MM.1S (cell line): ENCODE measurements around the gene TGM3.

Experiments used
- DNase-seq: peaks from one replicate; pipeline ENCODE4 v3.0.0-alpha.2; 2015
- H2AFZ ChIP-seq: fragments of 300-600 bp; sonication (generic); 2 replicates; pipeline ENCODE4 v1.6.0; 2016; ENCODE audit warnings: antibody characterized with exemption, low read length
- H3F3A ChIP-seq: fragments of 300-600 bp; sonication (generic); 2 replicates; pipeline ENCODE4 v1.6.1; 2016; ENCODE audit warnings: mild to moderate bottlenecking, antibody characterized with exemption, low read length, moderate library complexity, mixed read lengths; ENCODE audit not compliant: insufficient read depth
- H3K27ac ChIP-seq: fragments of 300-600 bp; sonication (generic); 2 replicates; pipeline ENCODE4 v1.5.1; 2016; ENCODE audit warnings: mild to moderate bottlenecking, low read length
- H3K27me3 ChIP-seq: fragments of 300-600 bp; sonication (generic); replicated peaks from 2 replicates; pipeline ENCODE4 v1.6.0; 2016; ENCODE audit warnings: low read length; ENCODE audit not compliant: insufficient read depth
- H3K36me3 ChIP-seq: fragments of 300-600 bp; sonication (generic); replicated peaks from 2 replicates; pipeline ENCODE4 v1.6.1; 2016; ENCODE audit warnings: mild to moderate bottlenecking, low read length, mixed read lengths; ENCODE audit not compliant: insufficient read depth
- H3K4me1 ChIP-seq: fragments of 300-600 bp; sonication (generic); 2 replicates; pipeline ENCODE4 v1.6.1; 2016; ENCODE audit warnings: low read length, mixed read lengths
- H3K4me2 ChIP-seq: fragments of 300-600 bp; sonication (generic); 2 replicates; pipeline ENCODE4 v1.6.0; 2016; ENCODE audit warnings: low read depth, low read length
- H3K4me3 ChIP-seq: fragments of 300-600 bp; sonication (generic); 2 replicates; pipeline ENCODE4 v1.5.1; 2016; ENCODE audit warnings: low read length, mixed read lengths
- H3K79me2 ChIP-seq: fragments of 300-600 bp; sonication (generic); 2 replicates; pipeline ENCODE4 v1.6.1; 2016; ENCODE audit warnings: mixed run types, low read length, mixed read lengths
- H3K9ac ChIP-seq: fragments of 300-600 bp; sonication (generic); 2 replicates; pipeline ENCODE4 v1.6.1; 2016; ENCODE audit warnings: low read length, mixed read lengths
- H3K9me2 ChIP-seq: fragments of 300-600 bp; sonication (generic); replicated peaks from 2 replicates; pipeline ENCODE4 v1.6.1; 2016; ENCODE audit warnings: mild to moderate bottlenecking, low read length, mixed read lengths; ENCODE audit not compliant: insufficient read depth
- H3K9me3 ChIP-seq: fragments of 300-600 bp; sonication (generic); replicated peaks from 2 replicates; pipeline ENCODE4 v1.6.1; 2016; ENCODE audit warnings: mild to moderate bottlenecking, low read length, mixed read lengths; ENCODE audit not compliant: insufficient read depth
- H4K20me1 ChIP-seq: fragments of 300-600 bp; sonication (generic); 2 replicates; pipeline ENCODE4 v1.6.1; 2016; ENCODE audit warnings: mild to moderate bottlenecking, low read length, moderate library complexity, mixed read lengths; ENCODE audit not compliant: insufficient read depth
- EZH2 ChIP-seq: fragments of 300-600 bp; sonication (generic); optimal IDR thresholded peaks from 2 replicates; pipeline ENCODE3; 2017; ENCODE audit warnings: low read depth, mild to moderate bottlenecking, antibody characterized with exemption, low read length, mixed read lengths
- EZH2phosphoT487 ChIP-seq: fragments of 300-600 bp; sonication (generic); IDR thresholded peaks from 2 replicates; pipeline ENCODE4 v1.6.1; 2018; ENCODE audit warnings: antibody characterized with exemption, low read length
- TF ChIP-seq, protein P1 (sequence below): fragments of 300-600 bp; sonication (generic); IDR thresholded peaks from 2 replicates; pipeline ENCODE4 v1.5.1; 2016; ENCODE audit warnings: antibody characterized with exemption, low read length, mixed read lengths

The TGM3 gene

DNA sequence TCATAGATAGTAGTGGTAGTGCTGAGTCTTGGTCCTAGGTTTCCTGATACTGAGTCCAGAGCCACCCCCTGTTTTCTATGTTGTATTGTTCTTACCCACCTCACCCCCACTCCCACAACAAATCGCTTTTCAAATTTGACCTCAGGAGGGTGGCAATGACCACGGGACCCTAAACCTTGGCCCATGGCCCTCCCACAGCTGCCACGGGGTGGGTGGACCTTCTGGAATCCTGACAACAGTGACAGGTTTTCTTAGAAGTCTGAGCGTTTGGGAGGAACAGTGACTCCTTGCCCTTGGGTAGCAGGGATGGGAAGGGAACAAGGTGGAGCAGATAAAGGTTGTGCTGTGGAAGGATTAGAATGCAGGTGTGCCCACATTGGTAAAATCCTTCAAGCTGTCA is 36.9 kb downstream of the TGM3 start:
- no peak for DNase-seq
- no peak overlapping the region for H3K4me3 ChIP-seq

DNA sequence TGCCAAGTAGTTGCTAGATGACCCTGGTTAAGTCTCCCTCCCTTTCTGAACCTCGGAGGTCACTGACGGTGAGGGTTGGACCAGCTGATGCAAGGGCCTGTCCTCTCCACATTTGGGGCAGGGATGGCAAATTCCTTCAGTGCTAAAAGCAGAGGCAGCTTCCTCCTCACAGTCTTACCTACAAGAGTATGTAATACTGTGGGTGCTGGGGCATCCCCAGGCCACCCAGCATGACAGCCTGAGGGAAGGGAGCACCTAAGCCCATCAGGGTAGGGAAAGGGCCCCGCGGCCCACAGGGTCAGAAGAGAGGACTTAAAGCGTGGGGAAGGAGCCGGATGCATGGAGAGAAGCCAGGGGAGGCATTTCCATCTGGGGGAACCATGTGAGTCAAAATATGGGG is 38.0 kb downstream of the TGM3 start:
- Histone ChIP-seq H2AFZ (no peak overlapping the region), H3K9me3 (no peaks in the 10 kb centered on the region), H3K4me1 (no peaks in the 10 kb centered on the region), H3K4me3 (no peak overlapping the region), H3F3A (no peaks in the 10 kb centered on the region), H3K79me2 (no peaks in the 10 kb centered on the region), H3K27me3 (no peaks in the 10 kb centered on the region), H3K9me2 (no peaks in the 10 kb centered on the region), H3K36me3 (no peaks in the 10 kb centered on the region), H3K9ac (no peak overlapping the region), H4K20me1 (no peaks in the 10 kb centered on the region), H3K4me2 (no peak overlapping the region), H3K27ac (no peak overlapping the region)
- DNase-seq, result no peak
- no peak for TF ChIP-seq EZH2
- TF ChIP-seq, protein P1, sequence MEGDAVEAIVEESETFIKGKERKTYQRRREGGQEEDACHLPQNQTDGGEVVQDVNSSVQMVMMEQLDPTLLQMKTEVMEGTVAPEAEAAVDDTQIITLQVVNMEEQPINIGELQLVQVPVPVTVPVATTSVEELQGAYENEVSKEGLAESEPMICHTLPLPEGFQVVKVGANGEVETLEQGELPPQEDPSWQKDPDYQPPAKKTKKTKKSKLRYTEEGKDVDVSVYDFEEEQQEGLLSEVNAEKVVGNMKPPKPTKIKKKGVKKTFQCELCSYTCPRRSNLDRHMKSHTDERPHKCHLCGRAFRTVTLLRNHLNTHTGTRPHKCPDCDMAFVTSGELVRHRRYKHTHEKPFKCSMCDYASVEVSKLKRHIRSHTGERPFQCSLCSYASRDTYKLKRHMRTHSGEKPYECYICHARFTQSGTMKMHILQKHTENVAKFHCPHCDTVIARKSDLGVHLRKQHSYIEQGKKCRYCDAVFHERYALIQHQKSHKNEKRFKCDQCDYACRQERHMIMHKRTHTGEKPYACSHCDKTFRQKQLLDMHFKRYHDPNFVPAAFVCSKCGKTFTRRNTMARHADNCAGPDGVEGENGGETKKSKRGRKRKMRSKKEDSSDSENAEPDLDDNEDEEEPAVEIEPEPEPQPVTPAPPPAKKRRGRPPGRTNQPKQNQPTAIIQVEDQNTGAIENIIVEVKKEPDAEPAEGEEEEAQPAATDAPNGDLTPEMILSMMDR, result no peak
- TF ChIP-seq EZH2phosphoT487, result no peak

More for the DNA sequence above, 36.9 kb downstream of the TGM3 start:
- Histone ChIP-seq H3K9me3 (no peaks in the 10 kb centered on the region), H3F3A (no peaks in the 10 kb centered on the region), H3K36me3 (no peaks in the 10 kb centered on the region), H3K4me1 (no peaks in the 10 kb centered on the region), H3K27me3 (no peaks in the 10 kb centered on the region), H3K4me2 (no peak overlapping the region), H2AFZ (no peak overlapping the region), H3K9me2 (no peaks in the 10 kb centered on the region), H3K27ac (no peak overlapping the region), H3K79me2 (no peaks in the 10 kb centered on the region), H3K9ac (no peak overlapping the region), H4K20me1 (no peaks in the 10 kb centered on the region)
- TF ChIP-seq EZH2phosphoT487 (no peak), EZH2 (no peak)
- TF ChIP-seq, protein P1, result no peak

DNA sequence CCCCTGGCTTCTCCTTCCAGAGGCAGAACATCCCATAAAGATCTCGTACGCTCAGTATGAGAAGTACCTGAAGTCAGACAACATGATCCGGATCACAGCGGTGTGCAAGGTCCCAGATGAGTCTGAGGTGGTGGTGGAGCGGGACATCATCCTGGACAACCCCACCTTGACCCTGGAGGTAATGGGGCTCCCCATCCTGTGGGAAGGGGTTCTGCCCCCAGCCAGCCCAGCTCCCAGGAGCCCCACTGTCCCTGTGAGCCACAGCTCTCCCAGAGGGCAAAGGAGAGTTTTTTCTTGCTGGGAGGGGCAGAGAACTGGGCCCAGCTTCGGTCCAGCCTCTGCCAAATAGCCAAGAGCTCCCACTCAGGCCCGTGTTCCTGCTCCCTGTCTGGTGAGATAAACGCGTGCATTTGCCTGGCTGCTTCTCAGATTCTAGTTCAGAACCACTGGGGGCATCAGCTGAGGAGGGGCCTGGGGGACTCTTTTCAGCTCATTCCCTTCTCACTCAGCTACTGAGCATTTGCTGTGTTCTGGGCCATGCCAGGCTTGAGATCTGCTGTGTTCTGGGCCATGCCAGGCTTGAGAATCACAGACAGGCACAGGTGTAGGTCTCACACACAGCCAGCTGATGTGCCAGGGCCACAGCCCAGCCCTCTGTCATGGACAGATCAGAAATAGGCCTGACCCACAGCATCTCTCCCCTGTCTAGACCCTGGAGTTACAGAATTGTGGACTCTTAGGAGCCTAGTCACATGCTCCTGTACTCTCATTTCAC is 39.5 kb downstream of the TGM3 start:
- Histone ChIP-seq H3K9ac (no peak overlapping the region), H3F3A (no peaks in the 10 kb centered on the region), H2AFZ (no peak overlapping the region), H3K36me3 (no peaks in the 10 kb centered on the region), H3K9me3 (no peaks in the 10 kb centered on the region), H3K9me2 (no peaks in the 10 kb centered on the region), H3K4me3 (no peak overlapping the region), H3K4me2 (no peak overlapping the region), H3K27ac (no peak overlapping the region), H3K79me2 (no peaks in the 10 kb centered on the region), H3K27me3 (no peaks in the 10 kb centered on the region), H4K20me1 (no peaks in the 10 kb centered on the region), H3K4me1 (no peaks in the 10 kb centered on the region)
- TF ChIP-seq EZH2phosphoT487 (no peak), EZH2 (no peak)
- TF ChIP-seq, protein P1, result no peak
- DNase-seq, result no peak
